HCT116 (cell line): ENCODE data around the gene THOC6. TPM values are rescaled to one million over a fixed set of nuclear protein-coding genes. Genes with fewer than 3 reads are reported as not detected.

Experiments
- ATAC-seq: fragments of 200-7000 bp; cut with Tn5 transposase; 2 replicates; pipeline ENCODE4 v1.9.1; 2020; ENCODE audit warnings: mild to moderate bottlenecking, moderate library complexity
- BruUV-seq: library from RNA; stranded (reverse); fragments of 400-500 nt; replicated peaks from 2 replicates; lab custom pipeline; 2021; lab: Mats Ljungman, UMichigan
- CTCF ChIA-PET: fragments of 300-600 bp; sonication (Branson Sonifier 250); formaldehyde crosslinking; loops from one replicate; lab custom pipeline; 2021; ENCODE audit warnings: antibody characterized with exemption; lab: Charles Lee
- POLR2A ChIA-PET: fragments of 300-600, 350-600 bp; sonication (Branson Sonifier 250); formaldehyde crosslinking; loops from one replicate; lab custom pipeline; 2021; ENCODE audit warnings: antibody characterized with exemption; lab: Charles Lee
- RAD21 ChIA-PET, 2 experiments: fragments of 300-600 bp; sonication (Branson Sonifier 250); formaldehyde crosslinking; loops; one replicate each; lab custom pipeline; 2023; ENCODE audit warnings: low total read pairs in 2 of 2; ENCODE audit not compliant: uncharacterized antibody in 2 of 2, unreplicated experiment in 2 of 2, low non-redundant PET in 1 of 2; lab: Charles Lee
- DNase-seq: peaks from one replicate; pipeline ENCODE4 v3.0.0-alpha.2; 2010; ENCODE audit warnings: low read depth, low spot score
- H2AFZ ChIP-seq: fragments of 200-600 bp; shearing (Covaris generic), sonication (generic); 2 replicates; pipeline ENCODE4 v1.6.1; 2017; ENCODE audit warnings: low read depth, mixed run types, mixed read lengths, antibody characterized with exemption, low read length; ENCODE audit not compliant: poor library complexity, severe bottlenecking
- H3K27ac ChIP-seq: 2 replicates; pipeline ENCODE4 v1.5.1; 2012; ENCODE audit warnings: low read depth, low read length
- H3K27me3 ChIP-seq: fragments of 200-600 bp; sonication (generic); 2 replicates; pipeline ENCODE4 v1.6.1; 2016; ENCODE audit warnings: mixed run types, low read length, mixed read lengths; ENCODE audit not compliant: insufficient read depth
- H3K36me3 ChIP-seq, 2 experiments: fragments of 200-500 bp in 1 of 2; fragments of 200-600 bp in 1 of 2; sonication (Bioruptor generic) in 1 of 2; sonication (generic) in 1 of 2; 2 replicates each; pipeline versions ENCODE4 v1.5.1 to v1.6.1; 2014 to 2016; ENCODE audit warnings: low read length in 2 of 2, inconsistent platforms in 1 of 2, mixed read lengths in 1 of 2, mixed run types in 1 of 2; ENCODE audit not compliant: insufficient read depth in 2 of 2, control insufficient read depth in 1 of 2
- H3K4me1 ChIP-seq, 2 experiments: fragments of 200-600 bp in 1 of 2; sonication (generic) in 1 of 2; 2 replicates each; pipeline versions ENCODE4 v1.5.1 to v1.6.1; 2012 to 2017; ENCODE audit warnings: low read length in 2 of 2, inconsistent platforms in 1 of 2, mild to moderate bottlenecking in 1 of 2, mixed read lengths in 1 of 2, mixed run types in 1 of 2, moderate library complexity in 1 of 2; ENCODE audit not compliant: insufficient read depth in 2 of 2, control insufficient read depth in 1 of 2
- H3K4me2 ChIP-seq: fragments of 200-600 bp; sonication (generic); 2 replicates; pipeline ENCODE4 v1.6.1; 2017; ENCODE audit warnings: mixed run types, low read length, mixed read lengths
- H3K4me3 ChIP-seq, 2 experiments: fragments of 200-600 bp in 1 of 2; sonication (generic) in 1 of 2; replicated peaks in 1 of 2; 2 replicates each; pipeline ENCODE4 v1.5.1; 2011 to 2016; ENCODE audit warnings: low read length in 2 of 2, control low read depth in 1 of 2, low read depth in 1 of 2, mild to moderate bottlenecking in 1 of 2, mixed read lengths in 1 of 2, mixed run types in 1 of 2
- H3K79me2 ChIP-seq: fragments of 200-600 bp; sonication (generic); 2 replicates; pipeline ENCODE4 v1.6.1; 2017; ENCODE audit warnings: mild to moderate bottlenecking, mixed run types, low read length, moderate library complexity, mixed read lengths; ENCODE audit not compliant: insufficient read depth
- H3K9ac ChIP-seq: fragments of 200-600 bp; sonication (generic); 2 replicates; pipeline ENCODE4 v1.6.1; 2016; ENCODE audit warnings: low read length, mixed read lengths
- H3K9me2 ChIP-seq: fragments of 200-600 bp; sonication (generic), shearing (Covaris generic); 2 replicates; pipeline ENCODE4 v1.6.1; 2017; ENCODE audit warnings: mixed run types, mild to moderate bottlenecking, moderate library complexity; ENCODE audit not compliant: insufficient read depth
- H3K9me3 ChIP-seq, 2 experiments: fragments of 200-500 bp in 1 of 2; fragments of 200-600 bp in 1 of 2; sonication (Bioruptor generic) in 1 of 2; sonication (generic) in 1 of 2; 2 replicates each; pipeline ENCODE4 v1.6.1; 2014 to 2017; ENCODE audit warnings: low read length in 2 of 2, mixed read lengths in 2 of 2, inconsistent platforms in 1 of 2, low read depth in 1 of 2, mild to moderate bottlenecking in 1 of 2, mixed run types in 1 of 2, moderate library complexity in 1 of 2; ENCODE audit not compliant: control insufficient read depth in 1 of 2, insufficient read depth in 1 of 2
- H4K20me1 ChIP-seq: fragments of 200-600 bp; sonication (generic), shearing (Covaris generic); 2 replicates; pipeline ENCODE4 v1.6.1; 2017; ENCODE audit warnings: mixed run types, mild to moderate bottlenecking, moderate library complexity; ENCODE audit not compliant: insufficient read depth
- CBX3 ChIP-seq: IDR thresholded peaks from 2 replicates; pipeline ENCODE4 v1.6.1; 2012; ENCODE audit warnings: low read depth
- CEBPB ChIP-seq: IDR thresholded peaks from 2 replicates; pipeline ENCODE4 v1.6.1; 2012; ENCODE audit warnings: low read depth
- ELF1 ChIP-seq: IDR thresholded peaks from 2 replicates; pipeline ENCODE4 v1.6.1; 2012; ENCODE audit warnings: low read depth, borderline replicate concordance
- EZH2 ChIP-seq: fragments of 200-600 bp; sonication (generic); IDR thresholded peaks from 2 replicates; pipeline ENCODE4 v1.6.1; 2017; ENCODE audit warnings: antibody characterized with exemption, mixed run types
- EZH2phosphoT487 ChIP-seq: fragments of 200-600 bp; IDR thresholded peaks from 2 replicates; pipeline ENCODE4 v1.6.1; 2018; ENCODE audit warnings: antibody characterized with exemption, borderline replicate concordance
- POLR2AphosphoS5 ChIP-seq: IDR thresholded peaks from 2 replicates; pipeline ENCODE4 v1.6.1; 2011; ENCODE audit warnings: mild to moderate bottlenecking, low read depth, low read length, moderate library complexity
- RAD21 ChIP-seq: IDR thresholded peaks from 2 replicates; pipeline ENCODE4 v1.6.1; 2012; ENCODE audit warnings: low read depth, mild to moderate bottlenecking
- SIN3A ChIP-seq: IDR thresholded peaks from 2 replicates; pipeline ENCODE4 v1.6.1; 2012; ENCODE audit warnings: low read depth
- SP1 ChIP-seq: IDR thresholded peaks from 2 replicates; pipeline ENCODE4 v1.6.1; 2012; ENCODE audit warnings: low read depth
- SRF ChIP-seq: IDR thresholded peaks from 2 replicates; pipeline ENCODE4 v1.6.1; 2012; ENCODE audit warnings: low read depth
- TCF7L2 ChIP-seq: IDR thresholded peaks from 2 replicates; pipeline ENCODE4 v1.7.0; 2011; ENCODE audit warnings: borderline replicate concordance, inconsistent platforms; ENCODE audit not compliant: insufficient read depth, insufficient read length; ENCODE audit errors: extremely low read depth
- YY1 ChIP-seq: IDR thresholded peaks from 2 replicates; pipeline ENCODE4 v1.6.1; 2011; ENCODE audit warnings: low read length, low read depth, moderate library complexity, mild to moderate bottlenecking; ENCODE audit not compliant: insufficient replicate concordance; ENCODE audit errors: extremely low read depth
- ZNF274 ChIP-seq: fragments of 200-500 bp; sonication (Bioruptor generic); IDR thresholded peaks from 2 replicates; pipeline ENCODE4 v1.6.1; 2014; ENCODE audit warnings: mild to moderate bottlenecking, low read depth, low read length, inconsistent platforms
- intact Hi-C: fragments of 100-400 bp; cut with micrococcal nuclease; formaldehyde crosslinking; loops from 2 replicates; pipeline ENCODE4 v1.10.0; 2022
- total RNA-seq: library from RNA; stranded (reverse); gene quantifications from one replicate; pipeline ENCODE4 v1.2.1, GENCODE V29; 2021; ENCODE audit not compliant: unreplicated experiment
- TF ChIP-seq, protein P1 (sequence below): IDR thresholded peaks from 2 replicates; pipeline ENCODE4 v1.6.1; 2011; ENCODE audit warnings: mild to moderate bottlenecking, low read length, moderate library complexity; ENCODE audit not compliant: insufficient replicate concordance; ENCODE audit errors: extremely low read depth

The THOC6 gene
- total RNA-seq, 1 experiment from 2014 or later = 62.9 TPM

DNA sequence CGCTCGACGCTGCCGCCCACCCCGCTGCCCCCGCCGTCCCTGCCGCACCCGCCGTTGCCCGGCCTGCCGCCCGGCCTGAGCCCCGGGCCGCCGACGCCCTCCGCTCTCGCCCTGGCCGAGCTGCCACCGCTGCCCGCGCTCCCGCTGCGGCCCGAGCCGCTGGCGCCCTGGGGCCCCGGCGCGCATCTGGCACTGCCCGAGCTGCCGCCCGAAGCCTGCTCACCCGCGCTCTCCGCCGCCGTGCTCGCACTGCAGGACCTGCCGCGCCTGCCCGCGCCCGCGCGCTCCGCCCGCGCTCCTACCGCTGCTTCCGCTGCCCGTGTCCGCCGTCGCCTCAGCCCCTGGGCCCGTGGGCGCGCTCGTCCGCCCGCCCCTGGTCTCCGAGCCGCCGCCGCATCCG lies 19.5 kb upstream of the THOC6 start:
- H3K4me1 ChIP-seq = peaks cover 29 to 52% of the 10 kb centered on the region in 2 experiments
- H3K9me3 ChIP-seq = no peaks in the 10 kb centered on the region
- no peaks in the 10 kb centered on the region for H3K36me3 ChIP-seq
- ChIA-PET RAD21 (interaction anchor here (1.0 to 1.4 kb wide), 2 partner anchors 23 to 24 kb away, joined by 4 to 7 read pairs; no protein-coding TSS in a partner anchor), POLR2A (interaction anchor here (0.8 to 11.4 kb wide), 4 partner anchors 10 to 39 kb away, joined by 3 to 188 read pairs (median 4); partner anchors contain the start of genes CLDN6, HCFC1R1, THOC6 and TNFRSF12A), CTCF (interaction anchor here (0.9 to 3.0 kb wide), 4 partner anchors 16 to 28 kb away, joined by 4 to 29 read pairs (median 13); partner anchors contain the start of genes HCFC1R1, THOC6 and TNFRSF12A)
- no peaks in the 10 kb centered on the region for H3K9me2 ChIP-seq
- no peaks in the 10 kb centered on the region for H3K79me2 ChIP-seq
- no peaks in the 10 kb centered on the region for H3K27me3 ChIP-seq
- BruUV-seq = no TSS peak
- H3K27ac ChIP-seq = no peak overlapping the region
- peak; percentile 31 for ATAC-seq
- DNase-seq = no peak
- H3K4me2 ChIP-seq = no peak overlapping the region
- peak overlapping the region in 1 of 2 experiments; percentile 20; a peak in 1 of 4 replicates for H3K4me3 ChIP-seq
- no peaks in the 10 kb centered on the region for H4K20me1 ChIP-seq
- TF ChIP-seq YY1 (no peak), SIN3A (no peak)
- TF ChIP-seq, all 23 proteins: peak for 0
- Histone ChIP-seq H3K9ac (no peak overlapping the region), H2AFZ (no peak overlapping the region)
- intact Hi-C loops = loop anchor here (2.0 kb wide), 1 partner anchor 20 kb away; the partner anchor contains the start of gene THOC6

DNA sequence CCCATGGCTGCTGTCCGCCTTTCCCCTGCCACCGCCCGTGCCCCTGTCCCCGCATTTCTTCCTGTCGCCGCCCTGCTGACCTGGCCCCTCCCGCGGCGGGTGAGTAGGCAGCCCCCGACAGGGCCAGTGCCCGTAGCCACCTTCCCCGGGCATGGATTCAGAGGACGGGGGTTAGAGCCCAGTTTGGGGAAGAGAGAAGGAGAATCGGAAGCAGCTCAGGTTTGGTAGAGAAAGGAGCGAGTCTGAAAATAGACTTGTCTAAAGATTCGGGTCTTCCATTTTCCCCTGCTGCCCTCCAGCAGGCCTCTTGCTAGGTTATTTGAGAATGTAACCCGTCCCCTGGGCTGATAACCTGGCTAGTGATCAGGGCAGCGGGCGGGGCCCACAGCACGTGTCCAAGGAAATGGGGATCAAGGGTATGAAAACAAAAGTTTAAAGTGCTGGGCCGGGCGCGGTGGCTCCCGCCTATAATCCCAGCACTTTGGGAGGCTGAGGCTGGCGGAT lies 19.0 kb upstream of the THOC6 start:
- no TSS peak for BruUV-seq
- no peak for ATAC-seq
- TF ChIP-seq EZH2phosphoT487 (no peak), CBX3 (no peak), ELF1 (no peak), SP1 (no peak), SRF (no peak), ZNF274 (no peak), TCF7L2 (no peak), CEBPB (no peak), POLR2AphosphoS5 (no peak), YY1 (no peak), RAD21 (no peak), EZH2 (no peak)
- TF ChIP-seq, protein P1, sequence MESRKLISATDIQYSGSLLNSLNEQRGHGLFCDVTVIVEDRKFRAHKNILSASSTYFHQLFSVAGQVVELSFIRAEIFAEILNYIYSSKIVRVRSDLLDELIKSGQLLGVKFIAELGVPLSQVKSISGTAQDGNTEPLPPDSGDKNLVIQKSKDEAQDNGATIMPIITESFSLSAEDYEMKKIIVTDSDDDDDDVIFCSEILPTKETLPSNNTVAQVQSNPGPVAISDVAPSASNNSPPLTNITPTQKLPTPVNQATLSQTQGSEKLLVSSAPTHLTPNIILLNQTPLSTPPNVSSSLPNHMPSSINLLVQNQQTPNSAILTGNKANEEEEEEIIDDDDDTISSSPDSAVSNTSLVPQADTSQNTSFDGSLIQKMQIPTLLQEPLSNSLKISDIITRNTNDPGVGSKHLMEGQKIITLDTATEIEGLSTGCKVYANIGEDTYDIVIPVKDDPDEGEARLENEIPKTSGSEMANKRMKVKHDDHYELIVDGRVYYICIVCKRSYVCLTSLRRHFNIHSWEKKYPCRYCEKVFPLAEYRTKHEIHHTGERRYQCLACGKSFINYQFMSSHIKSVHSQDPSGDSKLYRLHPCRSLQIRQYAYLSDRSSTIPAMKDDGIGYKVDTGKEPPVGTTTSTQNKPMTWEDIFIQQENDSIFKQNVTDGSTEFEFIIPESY = no peak

More for the DNA sequence above, 19.0 kb upstream of the THOC6 start:
- Histone ChIP-seq H4K20me1 (no peaks in the 10 kb centered on the region), H3K9me2 (no peaks in the 10 kb centered on the region), H3K4me1 (peaks cover 34 to 58% of the 10 kb centered on the region in 2 experiments), H3K27me3 (no peaks in the 10 kb centered on the region), H3K9me3 (no peaks in the 10 kb centered on the region), H2AFZ (peak overlapping the region; percentile 48), H3K36me3 (no peaks in the 10 kb centered on the region), H3K79me2 (no peaks in the 10 kb centered on the region), H3K27ac (no peak overlapping the region), H3K4me3 (peak overlapping the region; percentile 49 to 60), H3K9ac (peak overlapping the region; percentile 63), H3K4me2 (peak overlapping the region; percentile 93)
- RAD21 ChIA-PET = interaction anchor here in 1 of 2 experiments (1.4 kb wide), 1 partner anchor 23 kb away, joined by 7 read pairs; no protein-coding TSS in a partner anchor
- POLR2A ChIA-PET = interaction anchor here (11.4 kb wide), 1 partner anchor 17 kb away, joined by 188 read pairs; the partner anchor contains the start of genes CLDN6, HCFC1R1, THOC6 and TNFRSF12A
- CTCF ChIA-PET = interaction anchor here (2.5 to 3.0 kb wide), 2 partner anchors 23 to 27 kb away, joined by 12 to 29 read pairs; no protein-coding TSS in a partner anchor
- no peak for DNase-seq
- intact Hi-C loops = loop anchor here (2.0 kb wide), 1 partner anchor 20 kb away; the partner anchor contains the start of gene THOC6
